AG08395 (cell line): ENCODE data around the gene TMEM26.
"Not testable (repeated sequence)": the region's sequence is repeated elsewhere in the genome, so short reads cannot be mapped to it uniquely, and the experiment has no call there.

Source experiments
- DNase-seq: peaks from one replicate; pipeline ENCODE4 v3.0.0; 2012; ENCODE audit warnings: mixed read lengths, low spot score

The TMEM26 gene

DNA sequence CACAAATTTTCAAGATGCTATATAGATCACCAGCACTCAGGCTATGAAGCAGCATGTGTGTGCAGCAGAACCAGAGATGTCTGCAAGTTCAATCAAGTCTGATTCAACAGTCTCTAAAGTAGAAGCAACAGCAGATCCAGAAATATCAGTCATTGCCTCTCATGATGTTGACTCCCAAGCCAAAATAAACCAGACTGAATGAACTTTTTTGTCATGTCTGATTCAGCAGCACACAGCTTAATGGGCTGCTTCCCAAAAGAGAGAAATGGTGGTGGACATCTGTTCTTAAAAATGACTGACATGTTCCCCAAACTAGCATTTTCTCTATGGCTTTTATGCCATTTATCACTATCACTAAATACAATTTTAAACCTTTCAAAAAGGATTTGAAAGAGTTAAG, 53.8 kb downstream of the TMEM26 start:
- DNase-seq, result no peak

DNA sequence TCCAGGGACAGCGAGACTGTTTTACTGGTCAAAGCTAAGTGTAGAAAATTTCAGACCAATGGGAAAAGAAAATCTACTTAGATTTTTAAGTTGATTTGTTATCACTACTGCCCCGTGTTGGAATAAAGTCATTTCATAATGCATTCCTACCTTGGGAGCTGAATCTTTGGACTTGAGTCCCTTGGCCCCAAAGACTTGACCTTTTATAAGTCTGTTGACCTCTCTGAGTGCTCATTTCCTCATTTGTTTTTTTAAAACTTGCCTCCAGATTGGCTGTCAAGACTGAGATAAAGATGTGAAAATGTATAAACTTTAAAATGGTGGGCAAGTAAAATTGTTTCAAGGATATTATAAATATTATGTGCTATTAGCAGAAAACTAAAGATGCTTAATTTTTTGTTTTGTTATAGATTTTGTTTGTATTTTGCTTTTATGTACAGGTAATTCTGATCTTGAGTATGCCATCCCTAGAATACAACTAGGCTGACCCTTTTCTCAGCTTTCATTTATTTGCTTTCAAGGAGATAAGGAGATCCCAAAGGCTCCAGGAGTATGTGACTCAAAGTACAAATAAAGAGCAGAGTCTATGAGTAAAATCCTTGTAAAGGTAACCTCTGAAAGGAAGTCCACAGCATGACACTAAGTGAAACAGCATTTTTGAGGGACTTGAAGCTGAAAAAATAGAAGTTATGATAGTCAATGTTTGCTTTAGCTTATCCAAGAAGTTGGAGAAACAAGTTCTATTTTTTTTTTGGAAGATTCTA, 54.6 kb downstream of the TMEM26 start:
- no peak for DNase-seq

DNA sequence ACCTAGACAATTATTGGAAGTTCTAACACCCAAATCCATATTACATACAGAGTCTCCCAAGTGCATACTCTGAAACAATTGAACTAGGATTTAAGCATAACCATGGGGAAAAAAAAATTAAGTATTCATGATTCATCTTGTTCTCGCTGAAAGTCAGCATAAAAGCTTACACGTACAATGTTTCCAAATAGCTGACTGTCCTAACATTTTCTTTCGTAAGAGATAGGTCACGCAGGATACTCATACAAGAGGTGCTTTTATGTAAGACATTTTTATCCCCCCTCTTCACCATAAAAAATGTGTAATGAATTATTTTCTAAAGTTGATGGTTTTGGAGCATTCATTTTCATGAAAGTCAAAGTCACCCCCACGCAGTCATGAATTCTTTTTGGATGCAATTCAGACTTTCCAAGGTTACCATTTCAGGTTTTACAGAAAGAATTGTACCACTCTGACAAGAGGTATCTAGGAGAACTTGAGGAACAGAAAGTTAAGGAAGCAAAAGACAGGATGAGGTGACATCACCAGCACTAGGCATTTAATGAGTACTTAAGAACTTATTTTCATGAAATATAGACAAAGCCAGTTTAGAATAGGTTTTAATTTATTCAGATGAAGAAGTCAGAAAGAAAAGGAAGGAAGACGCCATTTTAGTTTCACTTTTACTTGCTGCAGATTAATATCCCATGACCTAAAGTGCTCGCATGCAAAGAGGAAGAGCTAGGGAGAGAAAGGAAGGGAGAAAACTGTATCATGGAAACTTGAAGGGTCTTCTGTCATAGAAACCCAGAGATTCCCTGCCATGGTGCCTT, 55.8 kb downstream of the TMEM26 start:
- DNase-seq, result peak; percentile 24

DNA sequence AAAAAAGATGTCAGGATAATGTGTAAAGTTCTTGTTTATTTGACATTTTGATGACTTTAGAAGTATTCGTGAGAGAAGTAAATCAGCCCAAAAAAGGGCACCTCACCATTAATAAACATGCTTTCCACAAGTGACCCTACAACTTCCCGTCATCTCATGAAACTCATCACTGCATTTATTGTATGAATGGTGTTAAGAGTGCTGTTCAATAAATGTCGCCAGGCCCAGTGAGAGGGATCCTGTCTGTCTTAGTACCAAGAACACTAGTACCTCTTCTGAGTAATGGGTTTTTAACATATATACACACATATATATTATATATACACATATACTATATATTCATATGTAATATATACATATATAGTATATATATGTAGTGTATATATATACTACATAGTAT, 61.9 kb downstream of the TMEM26 start:
- DNase-seq, result no peak

DNA sequence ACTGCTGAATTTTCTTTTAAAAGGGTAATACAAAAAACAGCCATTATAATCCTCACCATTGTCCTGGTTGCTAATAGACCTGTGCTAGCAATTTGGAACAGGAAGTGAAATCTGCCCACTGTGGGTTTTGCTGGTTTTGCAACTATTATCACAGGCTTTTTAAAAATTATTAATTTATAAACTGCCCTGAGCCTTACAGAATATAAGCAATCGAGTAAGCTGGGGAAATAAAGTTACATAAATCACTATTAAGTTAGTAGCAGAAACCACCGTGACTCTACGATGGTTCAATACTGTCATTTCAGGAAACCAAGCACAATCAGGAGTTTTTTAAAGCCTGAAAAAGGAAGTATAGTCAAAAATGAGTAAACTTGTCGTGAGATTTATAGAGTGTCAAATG, 62.3 kb downstream of the TMEM26 start:
- DNase-seq, result no peak

DNA sequence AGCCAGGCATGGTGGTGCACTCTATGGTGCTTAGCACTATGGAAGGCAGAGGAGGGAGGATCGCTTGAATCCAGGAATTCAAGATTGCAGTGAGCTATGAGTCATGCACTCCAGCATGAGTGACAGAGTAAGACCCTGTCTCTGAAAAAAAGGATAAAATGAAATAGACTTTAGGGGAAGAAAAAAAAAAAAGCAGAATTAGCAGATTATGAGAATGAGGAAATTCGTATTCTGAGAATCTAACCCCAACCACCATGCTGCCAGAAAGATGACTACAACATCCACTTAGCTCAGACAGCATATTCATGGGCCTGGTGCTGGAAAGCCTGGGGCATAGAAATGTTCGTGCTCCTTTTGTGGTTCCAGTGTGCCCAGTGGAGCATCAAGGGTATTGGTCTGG, 63.3 kb downstream of the TMEM26 start:
- no peak for DNase-seq

DNA sequence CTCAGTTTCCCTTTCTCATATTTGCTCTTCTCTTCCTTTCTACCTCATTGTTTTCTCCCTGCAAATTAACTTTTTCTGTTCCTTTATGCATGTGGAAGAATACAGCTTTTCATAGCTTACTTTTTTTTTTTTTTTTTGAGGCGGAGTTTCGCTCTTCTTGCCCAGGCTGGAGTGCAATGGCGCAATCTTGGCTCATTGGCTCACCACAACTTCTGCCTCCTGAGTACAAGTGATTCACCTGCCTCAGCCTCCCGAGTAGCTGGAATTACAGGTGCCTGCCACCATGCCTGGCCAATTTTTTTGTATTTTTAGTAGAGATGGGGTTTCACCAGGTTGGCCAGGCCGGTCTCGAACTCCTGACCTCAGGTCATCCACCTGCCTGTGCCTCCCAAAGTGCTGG, 64.2 kb downstream of the TMEM26 start:
- DNase-seq, result not testable (repeated sequence)

DNA sequence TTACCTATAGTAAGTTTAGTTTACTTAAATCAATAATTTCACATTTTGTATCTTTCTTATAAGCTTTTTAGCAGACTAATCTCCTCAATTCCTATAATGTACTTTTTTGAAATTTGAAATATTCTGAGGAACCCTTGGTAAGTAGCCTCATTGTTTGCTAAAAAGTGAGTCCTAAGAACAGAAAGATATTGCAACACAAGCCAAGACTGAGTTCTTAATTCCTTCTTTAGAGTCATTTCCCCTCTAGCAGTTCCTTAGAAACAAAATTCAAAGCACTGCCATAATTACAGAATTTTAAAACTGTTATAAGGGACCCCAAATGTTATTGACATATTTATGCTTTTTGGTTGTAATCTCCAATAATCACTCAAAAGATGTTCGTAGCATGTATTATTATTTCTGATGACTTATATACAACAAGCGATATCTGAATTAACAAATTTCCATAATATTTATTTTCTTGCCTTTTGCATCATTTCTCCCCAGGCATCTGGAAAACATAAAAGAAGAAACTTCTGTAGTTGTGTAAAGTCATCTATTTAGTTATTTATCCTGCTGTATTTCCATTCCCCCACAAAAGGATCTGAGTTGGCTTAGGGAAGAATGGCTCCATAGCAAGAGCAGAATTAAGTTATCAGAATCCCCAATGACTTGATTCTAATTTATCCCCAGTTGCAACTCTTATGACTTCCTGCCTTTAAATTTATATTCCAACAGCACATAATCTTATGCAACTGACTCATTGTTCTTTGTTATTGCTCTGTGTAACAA, 67.8 kb downstream of the TMEM26 start:
- no peak for DNase-seq

DNA sequence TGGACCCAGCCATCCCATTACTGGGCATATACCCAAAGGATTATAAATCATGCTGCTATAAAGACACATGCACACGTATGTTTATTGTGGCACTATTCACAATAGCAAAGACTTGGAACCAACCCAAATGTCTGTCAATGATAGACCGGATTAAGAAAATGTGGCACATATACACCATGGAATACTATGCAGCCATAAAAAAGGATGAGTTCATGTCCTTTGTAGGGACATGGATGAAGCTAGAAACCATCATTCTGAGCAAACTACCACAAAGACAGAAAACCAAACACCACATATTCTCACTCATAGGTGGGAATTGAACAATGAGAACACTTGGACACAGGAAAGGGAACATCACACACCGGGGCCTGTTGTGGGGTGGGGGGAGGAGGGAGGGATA, 72.0 kb downstream of the TMEM26 start:
- DNase-seq, result not testable (repeated sequence)

DNA sequence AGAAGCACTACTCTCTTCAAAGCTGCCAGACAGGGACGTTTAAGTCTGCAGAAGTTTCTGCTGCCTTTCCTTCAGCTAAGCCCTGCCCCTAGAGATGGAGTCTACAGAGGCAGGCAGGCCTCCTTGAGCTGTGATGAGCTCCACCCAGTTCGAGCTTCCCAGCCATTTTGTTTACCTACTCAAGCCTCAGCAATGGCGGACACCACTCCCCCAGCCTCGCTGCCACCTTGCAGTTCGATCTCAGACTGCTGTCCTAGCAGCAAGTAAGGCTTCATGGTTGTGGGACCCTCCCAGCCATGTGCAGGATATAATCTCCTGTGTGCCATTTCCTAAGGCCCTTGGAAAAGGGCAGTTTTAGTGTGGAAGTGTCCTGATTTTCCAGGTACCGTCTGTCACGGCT, 74.3 kb downstream of the TMEM26 start:
- no peak for DNase-seq

DNA sequence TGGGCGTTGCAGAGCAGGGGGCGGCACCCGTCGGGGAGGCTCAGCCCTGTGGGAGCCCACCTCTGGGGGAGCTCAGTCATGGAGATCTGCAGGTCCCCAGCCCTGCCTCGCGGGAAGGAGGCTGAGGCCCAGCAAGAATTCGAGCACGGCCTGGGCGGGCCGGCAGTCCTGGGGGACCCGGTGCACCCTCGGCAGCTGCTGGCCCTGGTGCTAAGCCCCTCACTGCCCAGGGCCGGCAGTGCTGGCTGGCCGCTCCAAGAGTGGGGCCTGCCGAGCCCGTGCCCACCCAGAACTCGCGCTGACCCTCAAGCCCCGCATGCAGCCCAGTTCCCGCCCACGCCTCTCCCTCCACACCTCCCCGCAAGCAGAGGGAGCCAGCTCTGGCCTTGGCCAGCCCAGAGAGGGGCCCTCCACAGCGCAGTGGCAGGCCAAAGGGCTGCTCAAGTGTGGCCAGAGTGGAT, 76.2 kb downstream of the TMEM26 start:
- DNase-seq, result no peak

DNA sequence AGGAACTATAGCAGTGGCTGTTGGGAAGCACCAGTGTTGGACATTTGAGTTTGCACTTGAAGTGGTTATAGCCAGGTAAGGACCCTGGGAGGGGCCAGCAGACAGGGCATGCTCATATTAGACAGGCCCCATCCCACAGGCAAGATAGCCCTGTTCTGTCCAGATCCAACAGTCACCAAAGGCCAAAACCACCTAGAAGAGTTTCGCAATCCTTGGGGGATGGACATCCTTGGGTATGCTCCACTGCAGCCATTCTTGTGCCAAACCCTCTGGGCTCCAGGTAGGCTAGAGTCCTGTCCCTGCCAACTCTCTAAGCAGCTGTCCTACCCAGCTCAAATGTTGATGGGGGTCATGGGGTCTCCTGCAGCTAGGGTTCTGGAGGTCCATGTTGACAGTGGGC, 76.8 kb downstream of the TMEM26 start:
- no peak for DNase-seq

DNA sequence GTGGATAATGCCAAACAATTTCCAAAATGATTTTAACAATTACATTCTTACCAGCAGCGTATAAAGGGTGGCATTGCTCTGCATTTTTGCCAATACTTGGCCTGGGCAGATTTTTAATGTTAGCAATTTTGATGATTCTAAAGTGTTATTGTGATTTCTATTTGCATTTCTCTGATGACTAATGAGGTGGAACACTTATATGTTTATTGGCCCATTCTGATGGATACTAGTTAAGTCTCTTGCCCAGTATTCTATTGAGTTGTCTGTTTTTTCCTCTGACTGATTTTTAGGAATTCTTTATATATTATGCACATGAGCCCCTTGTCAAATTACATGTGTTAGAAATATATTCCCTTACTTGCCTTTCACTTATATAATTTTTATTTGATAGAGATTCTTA, 86.8 kb downstream of the TMEM26 start:
- DNase-seq, result no peak

DNA sequence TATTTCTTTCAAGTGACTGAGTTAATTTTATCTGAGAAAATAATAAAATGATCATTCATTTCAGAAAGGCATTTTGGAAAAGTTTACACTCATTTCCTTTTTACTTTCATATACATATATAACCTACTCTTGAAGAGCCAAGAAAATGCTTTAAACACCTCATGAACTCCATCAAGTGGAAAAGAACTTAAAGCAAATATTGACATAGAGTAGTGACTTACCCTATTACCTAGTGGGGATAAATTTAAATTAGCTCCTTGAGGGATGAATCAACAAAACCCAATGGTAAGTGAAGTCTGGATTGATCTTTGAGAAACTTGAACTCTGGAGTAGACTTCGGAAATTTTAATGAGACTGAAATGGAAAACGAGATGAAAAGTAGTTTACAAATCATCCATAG, 88.6 kb downstream of the TMEM26 start:
- DNase-seq, result no peak

DNA sequence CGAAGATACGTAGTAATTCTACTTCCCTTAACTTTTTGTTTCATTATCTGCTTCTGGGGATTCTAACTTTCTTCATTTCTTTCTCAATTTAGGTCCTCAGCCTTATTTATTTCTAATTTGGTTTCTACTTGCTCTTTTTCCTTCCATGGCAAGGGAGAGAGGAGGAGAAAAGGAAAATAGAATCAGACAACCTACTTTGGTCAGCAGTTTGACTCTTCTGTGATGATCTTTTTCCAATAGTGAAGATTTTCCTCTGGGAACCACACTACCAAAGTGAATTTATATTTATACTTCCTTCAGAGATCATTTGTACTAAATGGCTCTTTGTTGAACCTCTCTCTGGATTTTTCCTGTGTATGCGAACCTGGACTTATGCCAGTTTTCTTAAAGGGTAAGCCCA, 90.2 kb downstream of the TMEM26 start:
- DNase-seq, result no peak

DNA sequence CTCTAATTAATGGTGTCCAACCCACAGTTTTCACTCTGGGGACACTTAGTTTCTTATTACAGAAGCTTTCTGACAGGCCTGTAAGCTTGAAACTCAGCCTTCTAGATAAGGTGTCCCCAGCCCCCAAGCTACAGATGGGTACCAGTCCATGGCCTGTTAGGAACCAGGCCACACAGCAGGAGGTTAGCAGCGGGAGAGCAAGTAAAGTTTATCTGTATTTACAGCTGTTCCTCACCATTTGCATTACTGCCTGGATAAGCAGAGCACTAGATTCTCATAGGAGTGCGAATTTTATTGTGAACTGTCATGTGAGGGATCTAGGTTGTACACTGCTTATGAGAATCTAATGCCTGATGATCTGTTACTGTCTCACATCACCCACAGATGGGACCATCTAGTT, 93.7 kb downstream of the TMEM26 start:
- no peak for DNase-seq

DNA sequence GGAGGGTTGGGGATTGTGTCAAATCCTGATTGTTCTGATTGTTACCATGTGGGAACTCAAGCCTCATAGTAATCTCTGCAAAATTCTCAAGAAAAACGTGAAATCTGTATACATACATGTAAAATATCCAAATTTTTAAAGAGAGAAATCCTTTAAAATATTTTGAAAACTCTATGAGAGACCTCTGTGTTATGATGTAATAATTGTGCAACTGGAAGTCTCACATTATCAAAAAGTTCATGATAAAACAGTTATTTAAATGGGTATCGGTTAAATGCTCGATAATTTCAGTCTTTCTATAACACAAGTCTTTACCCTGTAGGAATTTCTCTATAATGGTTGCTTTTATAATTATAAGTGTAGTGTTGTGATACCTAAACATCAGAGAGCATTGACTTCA, 95.5 kb downstream of the TMEM26 start:
- DNase-seq, result no peak
